Astrocyte of the spinal cord (primary cell): ENCODE measurements around the gene SH3TC2.
A peak's percentile ranks its signal among the peaks of the same experiment; 100 is the strongest.

Experiments used
- DNase-seq: peaks from one replicate; pipeline ENCODE4 v3.0.0; 2011; ENCODE audit warnings: low read depth, low spot score
- H3K4me3 ChIP-seq: 2 replicates; pipeline ENCODE4 v1.5.1; 2011; ENCODE audit warnings: low read depth, mild to moderate bottlenecking, low read length, moderate library complexity
- in situ Hi-C: cut with HindIII; loops from 2 replicates; pipeline ENCODE4 v1.10.0; 2017; ENCODE audit warnings: low sequenced_read_pairs
- TF ChIP-seq, protein P1 (sequence below): IDR thresholded peaks from 2 replicates; pipeline ENCODE4 v1.5.1; 2012; ENCODE audit warnings: low read depth, mild to moderate bottlenecking, low read length, inconsistent platforms

Gene SH3TC2

GRCh38 chr5:149036970-149037369 lies 25.9 kb downstream of the SH3TC2 start:
- DNase-seq = no peak
- TF ChIP-seq, protein P1, sequence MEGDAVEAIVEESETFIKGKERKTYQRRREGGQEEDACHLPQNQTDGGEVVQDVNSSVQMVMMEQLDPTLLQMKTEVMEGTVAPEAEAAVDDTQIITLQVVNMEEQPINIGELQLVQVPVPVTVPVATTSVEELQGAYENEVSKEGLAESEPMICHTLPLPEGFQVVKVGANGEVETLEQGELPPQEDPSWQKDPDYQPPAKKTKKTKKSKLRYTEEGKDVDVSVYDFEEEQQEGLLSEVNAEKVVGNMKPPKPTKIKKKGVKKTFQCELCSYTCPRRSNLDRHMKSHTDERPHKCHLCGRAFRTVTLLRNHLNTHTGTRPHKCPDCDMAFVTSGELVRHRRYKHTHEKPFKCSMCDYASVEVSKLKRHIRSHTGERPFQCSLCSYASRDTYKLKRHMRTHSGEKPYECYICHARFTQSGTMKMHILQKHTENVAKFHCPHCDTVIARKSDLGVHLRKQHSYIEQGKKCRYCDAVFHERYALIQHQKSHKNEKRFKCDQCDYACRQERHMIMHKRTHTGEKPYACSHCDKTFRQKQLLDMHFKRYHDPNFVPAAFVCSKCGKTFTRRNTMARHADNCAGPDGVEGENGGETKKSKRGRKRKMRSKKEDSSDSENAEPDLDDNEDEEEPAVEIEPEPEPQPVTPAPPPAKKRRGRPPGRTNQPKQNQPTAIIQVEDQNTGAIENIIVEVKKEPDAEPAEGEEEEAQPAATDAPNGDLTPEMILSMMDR = no peak
- H3K4me3 ChIP-seq = no peak overlapping the region
- in situ Hi-C loops = no loop called here

DNA sequence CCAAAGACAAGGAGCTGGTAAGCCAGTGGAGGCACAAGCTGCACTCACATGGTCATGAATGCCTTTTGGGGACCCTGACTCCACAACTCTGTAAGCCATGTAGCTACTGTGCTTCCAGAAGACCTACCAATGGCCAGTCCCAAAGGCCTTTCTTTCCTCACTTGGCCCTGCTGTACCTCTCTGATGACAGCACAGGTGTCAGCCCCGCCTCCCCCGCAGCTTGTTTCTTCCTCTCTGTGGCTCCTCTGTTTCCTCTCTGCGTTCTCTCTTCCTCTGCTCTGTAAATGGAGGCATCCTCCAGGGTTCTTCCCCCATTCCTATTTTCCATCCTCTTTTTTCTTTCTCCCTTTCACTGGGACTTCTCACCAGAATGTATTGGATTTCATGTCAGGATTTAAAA lies 26.7 kb downstream of the SH3TC2 start:
- H3K4me3 ChIP-seq = no peak overlapping the region
- DNase-seq = no peak
- TF ChIP-seq, protein P1 = no peak
- in situ Hi-C loops = no loop called here

- H3K4me3 ChIP-seq = no peak overlapping the region
- peak; percentile 79 for DNase-seq
- in situ Hi-C loops = no loop called here
- TF ChIP-seq, protein P1 = peak; percentile 93
Measured at GRCh38 chr5:149035372-149035790, 27.5 kb downstream of the SH3TC2 start.

- no peak overlapping the region for H3K4me3 ChIP-seq
- TF ChIP-seq, protein P1 = no peak
- in situ Hi-C loops = no loop called here
- DNase-seq = no peak
Measured at GRCh38 chr5:149030838-149031397, 31.9 kb downstream of the SH3TC2 start.

DNA sequence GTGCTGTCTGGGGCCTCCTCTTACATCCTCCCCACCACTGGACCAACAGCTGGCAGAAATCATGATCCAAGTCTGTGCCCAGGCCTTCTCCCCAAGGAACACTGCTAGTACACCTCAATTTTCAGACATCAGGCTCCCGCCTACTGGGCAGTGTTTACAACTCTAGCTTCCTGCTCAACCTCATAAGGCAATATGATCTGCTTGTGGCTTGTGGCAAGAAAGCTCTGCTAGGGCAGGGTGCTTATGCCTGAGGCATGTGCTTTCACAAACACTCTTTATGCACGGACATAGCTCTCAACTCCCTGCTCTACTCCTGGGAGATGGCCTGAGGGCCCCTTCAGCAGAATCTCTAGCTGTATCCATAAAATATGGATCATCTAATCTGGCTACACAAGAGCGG lies 32.5 kb downstream of the SH3TC2 start:
- H3K4me3 ChIP-seq = no peak overlapping the region
- TF ChIP-seq, protein P1 = no peak
- in situ Hi-C loops = no loop called here
- peak; percentile 79 for DNase-seq

DNA sequence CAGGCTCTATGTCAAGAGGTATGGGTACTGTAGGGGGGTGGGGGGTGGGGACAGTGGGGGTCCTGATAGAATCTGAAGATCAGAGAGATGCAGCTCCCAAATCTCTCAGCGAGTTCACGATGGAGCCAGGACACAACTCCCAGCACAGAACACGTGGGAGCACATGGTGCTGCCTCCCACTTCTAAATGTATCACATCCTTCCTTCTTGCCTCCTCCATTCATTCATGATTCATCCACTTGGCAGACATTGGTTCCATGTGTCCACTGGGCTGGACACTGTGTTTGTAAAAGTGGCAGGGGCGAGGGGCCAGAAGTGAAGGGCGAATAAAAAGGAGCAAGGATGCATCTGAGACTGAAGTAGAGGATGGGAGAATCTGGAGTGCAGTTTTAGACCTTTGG lies 33.9 kb downstream of the SH3TC2 start:
- no peak overlapping the region for H3K4me3 ChIP-seq
- in situ Hi-C loops = no loop called here
- DNase-seq = no peak
- TF ChIP-seq, protein P1 = no peak

- no peak for DNase-seq
- H3K4me3 ChIP-seq = no peak overlapping the region
- in situ Hi-C loops = no loop called here
- TF ChIP-seq, protein P1 = no peak
Measured at GRCh38 chr5:149028161-149028560, 34.7 kb downstream of the SH3TC2 start.
